ENCODE measurements around the gene CYP27C1.

The CYP27C1 gene

GRCh38 chr2:127191331-127192219, 28.5 kb downstream of the CYP27C1 start:
- no peak for DNase-seq

GRCh38 chr2:127188797-127189196, 31.3 kb downstream of the CYP27C1 start:
- DNase-seq = no peak

GRCh38 chr2:127187831-127188230, 32.3 kb downstream of the CYP27C1 start:
- no peak for DNase-seq

GRCh38 chr2:127187081-127187775, 32.9 kb downstream of the CYP27C1 start:
- no peak for DNase-seq

- DNase-seq = no peak
Observed at GRCh38 chr2:127185705-127186104, 34.4 kb downstream of the CYP27C1 start.

GRCh38 chr2:127185093-127185492, 35.0 kb downstream of the CYP27C1 start:
- no peak for DNase-seq

GRCh38 chr2:127183771-127184170, 36.3 kb downstream of the CYP27C1 start:
- no peak for DNase-seq

- no peak for DNase-seq
Observed at GRCh38 chr2:127182626-127183458, 37.3 kb downstream of the CYP27C1 start.

- DNase-seq = no peak
Observed at GRCh38 chr2:127181851-127182250, 38.2 kb downstream of the CYP27C1 start.

GRCh38 chr2:127179766-127180165, 40.3 kb downstream of the CYP27C1 start:
- DNase-seq = no peak

GRCh38 chr2:127177617-127178263, 42.4 kb downstream of the CYP27C1 start:
- no peak for DNase-seq

GRCh38 chr2:127176371-127177311, 43.5 kb downstream of the CYP27C1 start:
- DNase-seq = no peak

- DNase-seq = no peak
Observed at GRCh38 chr2:127175751-127176354, 44.2 kb downstream of the CYP27C1 start.

GRCh38 chr2:127175041-127175721, 44.9 kb downstream of the CYP27C1 start:
- no peak for DNase-seq

- DNase-seq = no peak
Observed at GRCh38 chr2:127174640-127175039, 45.5 kb downstream of the CYP27C1 start.

- no peak for DNase-seq
Observed at GRCh38 chr2:127174136-127174535, 46.0 kb downstream of the CYP27C1 start.

- no peak for DNase-seq
Observed at GRCh38 chr2:127173057-127173456, 47.0 kb downstream of the CYP27C1 start.

GRCh38 chr2:127172306-127172705, 47.8 kb downstream of the CYP27C1 start:
- no peak for DNase-seq

GRCh38 chr2:127170452-127171197, 49.5 kb downstream of the CYP27C1 start:
- no peak for DNase-seq

GRCh38 chr2:127170021-127170420, 50.1 kb downstream of the CYP27C1 start:
- DNase-seq = no peak
